Duodenal mucosa (tissue), 2 donors: ENCODE data around the gene DNAH9.

ENCODE experiments used
- H3K27ac ChIP-seq: one replicate; pipeline ENCODE4 v1.7.0; 2013; ENCODE audit warnings: low read depth, low read length
- H3K27me3 ChIP-seq, 2 donors: one replicate each; pipeline ENCODE4 v1.7.0; 2013; ENCODE audit warnings: low read length in 2 of 2, control low read depth in 1 of 2; ENCODE audit not compliant: insufficient read depth in 2 of 2, control insufficient read depth in 1 of 2
- H3K36me3 ChIP-seq, 2 donors: one replicate each; pipeline ENCODE4 v1.7.0; 2013; ENCODE audit warnings: low read length in 2 of 2, control low read depth in 1 of 2; ENCODE audit not compliant: insufficient read depth in 2 of 2, control insufficient read depth in 1 of 2
- H3K4me1 ChIP-seq, 2 donors: one replicate each; pipeline ENCODE4 v1.7.0; 2013; ENCODE audit warnings: low read length in 2 of 2, control low read depth in 1 of 2; ENCODE audit not compliant: insufficient read depth in 2 of 2, control insufficient read depth in 1 of 2
- H3K4me3 ChIP-seq, 2 donors: one replicate each; pipeline ENCODE4 v1.7.0; 2013; ENCODE audit warnings: low read length in 2 of 2, low read depth in 1 of 2
- H3K9ac ChIP-seq, 2 donors: one replicate each; pipeline ENCODE4 v1.7.0; 2013; ENCODE audit warnings: low read length in 2 of 2, low read depth in 1 of 2
- H3K9me3 ChIP-seq, 2 donors: one replicate each; pipeline ENCODE4 v1.7.0; 2013; ENCODE audit warnings: low read length in 2 of 2, control low read depth in 1 of 2; ENCODE audit not compliant: control insufficient read depth in 1 of 2

The DNAH9 gene

DNA sequence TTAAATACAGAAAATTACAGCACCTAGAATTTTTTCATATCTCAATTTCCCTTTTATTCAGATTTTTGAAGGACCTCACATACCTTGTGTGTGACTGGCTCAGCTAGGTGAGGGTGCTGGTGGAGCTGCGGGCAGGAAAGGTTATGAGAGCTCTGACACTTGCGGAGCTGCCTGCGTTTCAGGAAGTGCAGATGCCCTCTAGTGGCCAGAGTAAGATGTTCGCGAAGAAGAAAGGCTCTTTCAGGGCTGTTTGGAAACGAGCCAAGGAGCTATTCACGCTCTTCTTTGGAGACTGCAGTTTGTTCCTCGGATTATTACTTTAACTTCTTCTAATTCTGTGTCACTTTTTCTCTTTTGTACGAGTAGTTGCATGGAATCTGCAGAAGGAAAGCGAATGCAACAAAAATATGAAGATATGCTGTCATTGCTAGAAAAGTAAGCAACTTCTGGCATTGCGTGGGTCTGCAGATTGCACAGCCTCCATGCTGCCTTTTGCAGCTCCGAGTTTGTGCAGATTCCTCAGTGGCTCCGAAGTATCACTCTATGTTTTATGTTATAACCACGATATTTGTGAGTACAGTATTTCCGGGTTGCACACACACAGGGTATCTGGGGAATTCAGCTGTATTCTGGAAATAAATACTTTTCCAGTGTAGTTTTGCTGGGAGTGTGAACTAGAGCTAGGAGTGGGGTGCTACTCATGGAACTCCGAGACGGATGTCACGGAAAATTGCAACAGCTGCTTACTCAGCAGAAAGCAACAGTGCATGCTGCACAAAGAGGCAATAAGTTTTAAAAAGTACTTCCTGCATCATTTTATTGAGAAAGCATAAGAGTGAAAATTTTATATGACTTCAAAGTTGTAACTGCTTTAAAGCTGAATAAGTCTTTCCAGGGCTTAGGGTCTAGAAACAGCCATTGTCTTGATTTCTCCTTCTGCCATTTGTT lies 46.3 kb downstream of the DNAH9 start:
- H3K27me3 ChIP-seq, result no peaks in the 10 kb centered on the region
- H3K27ac ChIP-seq, result no peak overlapping the region
- no peak overlapping the region for H3K9ac ChIP-seq
- no peaks in the 10 kb centered on the region for H3K9me3 ChIP-seq
- H3K4me1 ChIP-seq, result no peaks in the 10 kb centered on the region
- no peak overlapping the region for H3K4me3 ChIP-seq
- no peaks in the 10 kb centered on the region for H3K36me3 ChIP-seq

DNA sequence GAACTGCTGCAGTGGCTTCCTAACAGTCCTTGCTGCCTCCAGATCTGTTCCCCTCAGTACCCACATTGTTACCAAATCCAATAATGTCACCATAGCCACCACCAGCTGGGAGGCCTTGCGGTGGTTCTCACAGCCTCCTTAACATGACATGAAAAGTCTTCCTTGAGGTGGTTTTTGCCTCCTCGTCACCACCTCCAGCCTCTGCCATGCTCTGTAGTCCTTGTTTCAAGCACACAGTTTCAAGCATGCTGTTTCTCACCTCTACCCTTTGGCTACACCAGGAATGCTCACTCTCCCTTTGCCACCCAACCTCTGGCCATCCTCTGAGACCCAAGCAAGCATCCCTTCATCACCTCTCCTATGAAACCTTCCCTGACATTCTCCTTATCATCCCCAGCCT lies 47.2 kb downstream of the DNAH9 start:
- Histone ChIP-seq H3K36me3 (no peaks in the 10 kb centered on the region), H3K4me3 (no peak overlapping the region), H3K4me1 (no peaks in the 10 kb centered on the region), H3K9ac (no peak overlapping the region), H3K27me3 (no peaks in the 10 kb centered on the region), H3K27ac (no peak overlapping the region), H3K9me3 (no peaks in the 10 kb centered on the region)

DNA sequence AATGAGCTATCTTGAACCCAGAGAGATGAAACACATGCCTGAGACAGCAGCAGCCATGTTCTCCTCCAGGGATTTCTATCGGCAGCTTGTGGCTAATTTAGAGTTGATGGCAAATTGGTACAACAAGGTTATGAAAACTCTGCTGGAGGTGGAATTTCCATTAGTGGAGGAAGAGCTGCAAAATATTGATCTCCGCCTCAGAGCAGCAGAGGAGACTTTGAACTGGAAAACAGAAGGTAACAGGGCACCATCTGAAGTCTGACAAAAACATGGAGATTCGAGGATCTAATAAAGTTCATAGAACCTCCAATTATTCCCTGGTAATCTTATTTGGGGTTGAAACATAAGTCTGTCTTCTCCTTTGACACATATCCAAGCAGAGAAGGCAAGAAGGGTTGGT lies 52.8 kb downstream of the DNAH9 start:
- Histone ChIP-seq H3K4me3 (no peak overlapping the region), H3K9ac (no peak overlapping the region), H3K36me3 (no peaks in the 10 kb centered on the region), H3K9me3 (no peaks in the 10 kb centered on the region), H3K27ac (no peak overlapping the region), H3K4me1 (no peaks in the 10 kb centered on the region), H3K27me3 (no peaks in the 10 kb centered on the region)

DNA sequence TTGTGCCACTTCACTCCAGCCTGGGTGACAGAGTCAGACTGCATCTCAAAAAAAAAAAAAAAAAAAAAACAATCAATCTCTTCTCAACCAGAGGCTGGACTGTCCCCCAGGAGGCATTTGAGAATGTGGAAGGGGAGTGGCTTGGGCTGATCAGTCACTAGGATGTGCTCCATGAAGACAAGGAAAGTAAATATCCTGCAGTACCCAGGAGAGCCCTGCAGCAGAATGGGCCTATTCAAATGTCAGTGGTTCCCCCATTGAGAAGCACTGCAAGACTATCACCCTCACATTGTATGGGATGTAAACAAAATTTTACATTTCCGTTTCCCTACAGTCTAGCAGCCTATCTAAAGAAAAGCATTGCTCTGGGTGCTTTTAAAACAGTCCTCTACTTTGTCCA lies 70.3 kb downstream of the DNAH9 start:
- Histone ChIP-seq H3K4me3 (no peak overlapping the region), H3K4me1 (no peaks in the 10 kb centered on the region), H3K9ac (no peak overlapping the region), H3K9me3 (no peaks in the 10 kb centered on the region), H3K27me3 (no peaks in the 10 kb centered on the region), H3K36me3 (no peaks in the 10 kb centered on the region), H3K27ac (no peak overlapping the region)

DNA sequence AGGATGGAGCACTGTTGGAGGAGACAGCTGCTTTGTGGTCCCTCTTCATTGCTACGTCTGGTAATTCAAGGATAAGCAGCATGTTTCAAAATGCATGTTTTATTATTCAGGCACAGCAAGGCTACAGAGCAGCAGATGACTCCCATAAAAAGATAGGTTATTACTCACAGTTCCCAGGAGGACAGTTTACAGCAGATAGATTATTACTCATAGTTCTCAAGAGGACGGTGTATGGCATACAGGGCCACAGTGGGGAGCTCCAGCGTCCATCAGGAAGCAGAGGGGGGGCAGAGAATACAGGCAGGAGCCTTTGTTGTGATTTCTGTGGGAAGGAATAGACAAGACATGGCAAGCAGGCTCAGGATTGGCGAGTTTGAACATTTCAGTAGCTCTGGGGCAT lies 72.9 kb downstream of the DNAH9 start:
- Histone ChIP-seq H3K36me3 (no peaks in the 10 kb centered on the region), H3K9me3 (no peaks in the 10 kb centered on the region), H3K4me3 (no peak overlapping the region), H3K9ac (no peak overlapping the region), H3K4me1 (no peaks in the 10 kb centered on the region), H3K27me3 (no peaks in the 10 kb centered on the region), H3K27ac (no peak overlapping the region)

DNA sequence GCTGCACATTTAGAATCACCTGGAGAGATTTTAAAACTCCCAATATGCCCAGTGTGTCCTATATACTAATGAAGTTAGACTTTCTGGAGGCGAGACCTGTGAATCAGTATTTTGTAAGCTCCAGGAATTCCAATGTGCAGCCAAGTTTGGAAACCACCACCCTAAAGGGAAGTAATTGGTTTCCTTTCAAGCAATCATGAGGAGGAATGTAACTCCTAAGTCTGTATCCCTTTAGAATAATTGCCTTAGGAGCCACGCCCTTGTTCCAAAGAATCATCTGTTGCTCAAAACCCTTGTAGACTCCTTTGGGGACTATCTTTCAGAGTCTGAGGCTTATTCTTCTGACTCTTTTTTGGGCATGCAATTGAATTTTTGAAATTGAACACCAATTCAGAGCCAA lies 84.4 kb downstream of the DNAH9 start:
- no peak overlapping the region for H3K4me3 ChIP-seq
- no peaks in the 10 kb centered on the region for H3K36me3 ChIP-seq
- H3K27me3 ChIP-seq, result no peaks in the 10 kb centered on the region
- H3K9me3 ChIP-seq, result no peaks in the 10 kb centered on the region
- no peak overlapping the region for H3K9ac ChIP-seq
- no peaks in the 10 kb centered on the region for H3K4me1 ChIP-seq
- no peak overlapping the region for H3K27ac ChIP-seq

DNA sequence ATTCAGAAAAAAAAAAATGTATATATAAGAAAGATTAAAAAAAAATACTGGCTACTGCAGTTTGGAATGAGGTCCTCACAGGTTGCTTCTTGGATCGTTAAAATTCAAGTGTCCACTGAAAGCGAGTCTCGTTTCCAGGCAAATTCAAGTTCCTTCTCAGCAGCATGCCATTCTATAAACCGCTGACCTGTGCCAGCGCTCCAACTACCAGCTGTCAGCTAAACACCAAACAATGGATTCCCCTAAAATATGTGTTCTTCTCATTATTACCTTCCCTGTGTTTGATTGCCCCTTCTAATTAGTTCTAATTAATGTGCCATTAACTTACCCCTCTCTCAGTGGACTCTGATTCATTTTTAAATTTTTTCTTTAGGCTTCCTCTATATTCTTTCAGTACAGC lies 92.4 kb downstream of the DNAH9 start:
- Histone ChIP-seq H3K9me3 (no peaks in the 10 kb centered on the region), H3K36me3 (no peaks in the 10 kb centered on the region), H3K4me3 (no peak overlapping the region), H3K27ac (no peak overlapping the region), H3K9ac (no peak overlapping the region), H3K27me3 (no peaks in the 10 kb centered on the region), H3K4me1 (no peaks in the 10 kb centered on the region)

DNA sequence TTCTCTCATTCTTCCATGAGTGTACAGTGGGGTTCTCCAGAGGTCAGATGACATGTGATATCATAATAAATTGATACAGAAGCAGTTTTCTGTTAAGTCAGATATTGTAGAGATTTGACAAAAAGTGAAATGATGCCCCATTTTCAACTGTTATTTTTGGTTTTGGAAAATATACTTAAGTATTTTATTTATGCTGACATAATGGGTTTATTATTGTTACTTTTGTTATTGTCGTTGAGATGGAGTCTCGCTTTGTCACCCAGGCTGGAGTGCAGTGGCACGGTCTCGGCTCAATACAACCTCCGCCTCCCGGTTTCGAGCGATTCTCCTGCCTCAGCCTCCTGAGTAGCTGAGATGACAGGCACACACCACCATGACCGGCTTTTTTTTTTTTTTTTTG lies 94.4 kb downstream of the DNAH9 start:
- H3K9ac ChIP-seq, result no peak overlapping the region

DNA sequence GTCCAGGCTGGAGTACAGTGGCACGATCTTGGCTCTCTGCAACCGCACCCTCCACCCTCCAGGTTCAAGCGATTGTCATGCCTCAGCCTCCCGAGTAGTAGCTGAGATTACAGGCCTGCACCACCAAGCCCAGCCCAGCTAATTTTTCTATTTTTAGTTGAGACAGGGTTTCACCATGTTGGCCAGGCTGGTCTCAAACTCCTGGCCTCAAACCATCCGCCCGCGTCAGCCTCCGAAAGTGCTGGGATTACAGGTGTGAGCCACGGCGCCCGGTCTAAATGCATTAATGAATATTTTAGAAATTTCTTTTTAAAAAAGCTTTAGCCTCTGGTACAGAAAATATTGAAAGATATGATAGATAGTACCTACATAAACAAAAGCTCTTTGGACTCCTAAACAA lies 95.0 kb downstream of the DNAH9 start:
- no peak overlapping the region for H3K27ac ChIP-seq
- H3K27me3 ChIP-seq, result no peaks in the 10 kb centered on the region
- H3K4me3 ChIP-seq, result no peak overlapping the region
- no peaks in the 10 kb centered on the region for H3K9me3 ChIP-seq
- no peaks in the 10 kb centered on the region for H3K36me3 ChIP-seq
- no peak overlapping the region for H3K9ac ChIP-seq
- no peaks in the 10 kb centered on the region for H3K4me1 ChIP-seq

More for the DNA sequence above, 94.4 kb downstream of the DNAH9 start:
- no peaks in the 10 kb centered on the region for H3K9me3 ChIP-seq
- H3K4me3 ChIP-seq, result no peak overlapping the region
- no peaks in the 10 kb centered on the region for H3K4me1 ChIP-seq
- H3K27ac ChIP-seq, result no peak overlapping the region
- H3K36me3 ChIP-seq, result no peaks in the 10 kb centered on the region
- H3K27me3 ChIP-seq, result no peaks in the 10 kb centered on the region

DNA sequence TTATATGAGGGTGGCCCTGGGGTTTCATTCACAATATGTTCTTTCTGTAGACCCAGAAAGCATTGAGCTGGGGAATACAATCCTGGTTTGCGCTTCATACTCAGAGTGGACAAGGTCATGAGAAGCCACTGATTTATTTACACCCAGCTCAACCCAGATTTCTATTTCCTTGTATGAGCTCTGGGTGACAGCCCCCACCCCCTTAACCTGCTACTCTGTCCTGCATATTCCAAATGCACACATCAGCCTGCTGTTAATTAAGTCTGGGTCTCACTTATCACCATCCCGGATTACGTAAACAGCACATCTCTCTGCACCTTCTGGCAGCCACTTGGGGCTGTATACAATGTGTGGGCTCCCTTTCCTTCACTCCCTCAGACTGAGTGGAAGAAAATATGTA lies 102.4 kb downstream of the DNAH9 start:
- Histone ChIP-seq H3K9me3 (no peaks in the 10 kb centered on the region), H3K27ac (no peak overlapping the region), H3K4me3 (no peak overlapping the region), H3K9ac (no peak overlapping the region), H3K36me3 (no peaks in the 10 kb centered on the region), H3K4me1 (peaks cover 2 to 9% of the 10 kb centered on the region in 2 donors), H3K27me3 (no peaks in the 10 kb centered on the region)
